Measurements from ENCODE around the gene PAQR3. TPM values are rescaled to one million over a fixed set of nuclear protein-coding genes. Genes with fewer than 3 reads are reported as not detected.

PAQR3 gene
- total RNA-seq, 3 donors from 2014 or later: 11.3 to 15.8 (median 14.9) TPM

DNA sequence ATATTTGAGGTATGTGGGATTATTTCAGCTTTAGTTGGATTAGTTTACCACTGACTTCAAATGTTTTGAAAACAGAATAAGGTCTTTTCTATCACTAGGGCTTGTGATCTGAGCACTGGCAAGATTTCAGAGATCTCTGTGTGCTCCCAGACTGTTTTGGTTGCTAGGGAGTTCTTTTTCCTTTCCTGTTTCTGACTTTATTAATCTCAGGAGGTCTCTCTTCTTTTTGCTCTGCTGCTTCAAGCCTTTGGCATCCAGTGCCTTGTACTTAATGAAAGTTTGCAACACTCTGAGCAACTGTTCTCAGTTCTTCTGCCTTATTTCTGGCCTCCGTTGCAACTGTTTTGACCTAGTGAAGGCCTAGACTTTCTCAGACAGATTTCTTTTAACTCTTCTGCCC lies 32.1 kb upstream of the PAQR3 start:
- ATAC-seq (no peak), DNase-seq (no peak)
- Histone ChIP-seq H3K9me3 (no peaks in the 10 kb centered on the region), H3K4me3 (no peak overlapping the region), H3K4me1 (ENCODE audit: low read depth) (no peaks in the 10 kb centered on the region), H3K36me3 (ENCODE audit: low read depth) (no peaks in the 10 kb centered on the region)
- intact Hi-C loops (cut with DNase I, micrococcal nuclease): no loop called here
- TF ChIP-seq, protein P1, sequence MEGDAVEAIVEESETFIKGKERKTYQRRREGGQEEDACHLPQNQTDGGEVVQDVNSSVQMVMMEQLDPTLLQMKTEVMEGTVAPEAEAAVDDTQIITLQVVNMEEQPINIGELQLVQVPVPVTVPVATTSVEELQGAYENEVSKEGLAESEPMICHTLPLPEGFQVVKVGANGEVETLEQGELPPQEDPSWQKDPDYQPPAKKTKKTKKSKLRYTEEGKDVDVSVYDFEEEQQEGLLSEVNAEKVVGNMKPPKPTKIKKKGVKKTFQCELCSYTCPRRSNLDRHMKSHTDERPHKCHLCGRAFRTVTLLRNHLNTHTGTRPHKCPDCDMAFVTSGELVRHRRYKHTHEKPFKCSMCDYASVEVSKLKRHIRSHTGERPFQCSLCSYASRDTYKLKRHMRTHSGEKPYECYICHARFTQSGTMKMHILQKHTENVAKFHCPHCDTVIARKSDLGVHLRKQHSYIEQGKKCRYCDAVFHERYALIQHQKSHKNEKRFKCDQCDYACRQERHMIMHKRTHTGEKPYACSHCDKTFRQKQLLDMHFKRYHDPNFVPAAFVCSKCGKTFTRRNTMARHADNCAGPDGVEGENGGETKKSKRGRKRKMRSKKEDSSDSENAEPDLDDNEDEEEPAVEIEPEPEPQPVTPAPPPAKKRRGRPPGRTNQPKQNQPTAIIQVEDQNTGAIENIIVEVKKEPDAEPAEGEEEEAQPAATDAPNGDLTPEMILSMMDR (IDR thresholded peaks at IDR 0.05): no peak

DNA sequence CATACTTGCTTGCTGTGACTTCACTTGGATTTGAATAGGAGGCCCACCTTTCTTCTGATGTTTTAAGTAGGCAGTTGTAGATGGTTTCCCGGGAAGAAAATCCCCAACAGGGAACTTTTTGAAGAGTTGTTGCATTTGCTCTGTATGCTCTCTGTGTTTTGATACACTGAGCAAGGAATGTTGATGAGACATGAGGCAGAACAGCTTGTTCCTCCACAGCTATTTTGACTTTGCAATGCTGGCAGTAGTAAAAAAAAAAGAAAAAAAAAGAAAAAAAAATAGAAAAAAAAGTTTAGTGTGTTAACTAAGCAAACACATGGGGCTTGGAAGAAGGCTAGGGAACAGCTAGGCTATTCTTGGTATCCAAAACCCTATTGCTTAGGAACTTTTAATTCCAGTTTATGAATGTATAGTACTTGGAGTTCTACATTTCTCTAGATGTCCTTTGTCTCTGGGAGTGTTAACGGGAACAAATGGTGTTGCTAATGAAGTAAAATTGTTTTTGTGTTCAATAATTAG lies 23.4 kb upstream of the PAQR3 start:
- TF ChIP-seq, protein P1 (IDR thresholded peaks at IDR 0.05): no peak
- ATAC-seq: no peak

DNA sequence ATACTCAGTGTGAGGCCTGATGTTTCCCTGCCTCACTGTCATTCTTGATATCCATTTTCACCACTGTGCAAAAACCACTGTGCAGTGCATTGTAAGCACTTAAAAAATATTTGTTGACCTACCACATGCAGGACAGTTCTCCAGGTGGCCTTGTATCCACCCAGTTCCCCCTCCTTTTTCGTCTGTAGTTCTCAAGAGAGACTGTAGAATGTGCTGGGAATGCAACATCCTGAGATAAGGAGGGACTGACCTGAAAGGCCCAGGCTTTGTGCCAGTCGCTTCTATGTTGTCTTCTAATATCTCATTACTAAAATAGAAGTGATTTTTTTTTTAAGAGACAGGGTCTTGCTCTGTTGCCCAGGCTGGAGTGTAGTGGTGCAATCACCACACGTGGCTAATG lies 21.7 kb upstream of the PAQR3 start:
- no peaks in the 10 kb centered on the region for H3K36me3 ChIP-seq (ENCODE audit: low read depth)
- ATAC-seq (no peak), DNase-seq (no peak)
- H3K4me3 ChIP-seq: no peak overlapping the region
- no peaks in the 10 kb centered on the region for H3K4me1 ChIP-seq (ENCODE audit: low read depth)
- H3K9me3 ChIP-seq: no peaks in the 10 kb centered on the region
- intact Hi-C loops (cut with DNase I, micrococcal nuclease): no loop called here
- TF ChIP-seq, protein P1 (IDR thresholded peaks at IDR 0.05): no peak

More for the DNA sequence above, 23.4 kb upstream of the PAQR3 start:
- Histone ChIP-seq H3K4me1 (ENCODE audit: low read depth) (no peaks in the 10 kb centered on the region), H3K9me3 (no peaks in the 10 kb centered on the region), H3K36me3 (ENCODE audit: low read depth) (no peaks in the 10 kb centered on the region), H3K4me3 (no peak overlapping the region)
- intact Hi-C loops (cut with DNase I, micrococcal nuclease): no loop called here
- DNase-seq: no peak

DNA sequence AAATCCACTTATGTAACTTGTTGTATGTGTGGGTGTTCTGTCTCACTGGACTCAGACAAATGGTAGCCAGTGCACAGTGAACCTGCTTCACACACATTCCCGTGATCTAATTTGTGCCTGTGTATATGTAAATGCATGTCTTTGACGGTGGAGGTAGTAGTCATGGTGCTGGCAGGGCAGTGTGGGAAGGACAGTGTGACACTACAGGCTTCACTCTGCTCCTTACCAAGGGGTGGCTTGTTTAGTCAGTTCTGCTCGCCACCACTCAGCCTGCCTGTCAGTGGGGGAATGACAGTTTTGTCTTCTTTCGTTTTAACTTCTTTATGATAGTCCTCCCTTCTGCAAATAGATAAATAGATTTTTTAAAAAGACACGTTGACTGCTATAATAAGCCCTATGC lies 17.7 kb upstream of the PAQR3 start:
- no peak for ATAC-seq
- Histone ChIP-seq H3K9me3 (no peaks in the 10 kb centered on the region), H3K4me1 (ENCODE audit: low read depth) (no peaks in the 10 kb centered on the region), H3K4me3 (no peak overlapping the region), H3K36me3 (ENCODE audit: low read depth) (no peaks in the 10 kb centered on the region)
- no peak for DNase-seq
- intact Hi-C loops (cut with DNase I, micrococcal nuclease): no loop called here
- TF ChIP-seq, protein P1 (IDR thresholded peaks at IDR 0.05): no peak

DNA sequence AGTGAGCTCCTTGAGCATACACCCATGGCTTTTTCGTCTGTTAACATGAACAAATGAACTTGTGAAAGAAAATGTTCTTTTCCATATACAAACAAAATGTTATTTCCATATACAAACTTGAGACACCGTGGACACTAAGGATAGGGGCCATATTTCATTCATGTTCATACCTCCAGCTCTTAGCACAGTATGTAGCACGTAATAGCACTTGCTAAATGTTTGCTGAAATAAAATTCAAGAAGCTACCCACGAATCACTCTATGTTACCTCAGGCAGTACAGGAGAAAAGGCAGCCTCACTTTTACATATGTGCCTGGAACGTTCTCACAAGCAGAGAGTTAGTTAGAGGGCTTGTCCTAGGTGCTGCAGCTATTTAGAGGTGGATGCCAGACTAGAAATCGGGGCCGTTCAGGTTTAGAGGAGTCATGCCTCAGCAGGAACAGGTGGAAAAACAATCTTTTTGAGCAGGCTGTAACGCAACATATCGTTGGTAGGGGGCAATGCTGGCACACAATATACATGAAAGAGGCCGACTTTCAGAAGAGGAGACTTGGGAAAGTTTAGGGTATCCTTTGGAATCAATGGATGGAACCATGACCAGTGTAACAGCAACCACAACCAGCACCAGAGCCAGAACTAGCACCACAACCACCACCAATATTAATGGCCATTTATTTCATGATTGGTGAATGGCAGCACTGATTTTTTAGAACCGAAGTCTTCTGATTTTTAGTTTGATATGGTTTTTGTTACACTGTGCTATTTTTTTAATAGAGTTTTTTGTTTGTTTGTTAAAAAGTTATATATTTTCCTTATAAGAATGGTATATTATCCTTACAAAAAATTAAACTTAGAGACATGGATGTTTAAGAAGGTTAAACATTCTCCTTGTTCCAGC lies 14.8 kb upstream of the PAQR3 start:
- TF ChIP-seq, protein P1 (IDR thresholded peaks at IDR 0.05): no peak
- ATAC-seq (peak; percentile 22), DNase-seq (no peak)
- intact Hi-C loops (cut with DNase I, micrococcal nuclease): no loop called here
- Histone ChIP-seq H3K36me3 (ENCODE audit: low read depth) (no peaks in the 10 kb centered on the region), H3K9me3 (no peaks in the 10 kb centered on the region), H3K4me1 (ENCODE audit: low read depth) (no peaks in the 10 kb centered on the region), H3K4me3 (no peak overlapping the region)
